ENCODE measurements around the gene INHBB.
"Not testable (repeated sequence)": the region's sequence is repeated elsewhere in the genome, so short reads cannot be mapped to it uniquely, and the experiment has no call there.

Gene INHBB

DNA sequence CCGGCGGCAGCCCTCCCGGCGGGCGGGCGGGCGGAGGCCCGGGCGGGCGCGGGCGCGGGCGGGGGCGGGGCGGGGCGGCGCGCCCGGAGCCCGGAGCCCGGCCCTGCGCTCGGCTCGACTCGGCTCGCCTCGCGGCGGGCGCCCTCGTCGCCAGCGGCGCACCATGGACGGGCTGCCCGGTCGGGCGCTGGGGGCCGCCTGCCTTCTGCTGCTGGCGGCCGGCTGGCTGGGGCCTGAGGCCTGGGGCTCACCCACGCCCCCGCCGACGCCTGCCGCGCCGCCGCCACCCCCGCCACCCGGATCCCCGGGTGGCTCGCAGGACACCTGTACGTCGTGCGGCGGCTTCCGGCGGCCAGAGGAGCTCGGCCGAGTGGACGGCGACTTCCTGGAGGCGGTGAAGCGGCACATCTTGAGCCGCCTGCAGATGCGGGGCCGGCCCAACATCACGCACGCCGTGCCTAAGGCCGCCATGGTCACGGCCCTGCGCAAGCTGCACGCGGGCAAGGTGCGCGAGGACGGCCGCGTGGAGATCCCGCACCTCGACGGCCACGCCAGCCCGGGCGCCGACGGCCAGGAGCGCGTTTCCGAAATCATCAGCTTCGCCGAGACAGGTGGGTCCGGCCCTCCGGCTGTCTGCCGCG, at the start of gene INHBB:
INHBB (plus strand) TSS at position 111 of the 641 bp plus-strand sequence; CDS start at position 164, 53 bp downstream.
- peak; percentile 68 for DNase-seq

DNA sequence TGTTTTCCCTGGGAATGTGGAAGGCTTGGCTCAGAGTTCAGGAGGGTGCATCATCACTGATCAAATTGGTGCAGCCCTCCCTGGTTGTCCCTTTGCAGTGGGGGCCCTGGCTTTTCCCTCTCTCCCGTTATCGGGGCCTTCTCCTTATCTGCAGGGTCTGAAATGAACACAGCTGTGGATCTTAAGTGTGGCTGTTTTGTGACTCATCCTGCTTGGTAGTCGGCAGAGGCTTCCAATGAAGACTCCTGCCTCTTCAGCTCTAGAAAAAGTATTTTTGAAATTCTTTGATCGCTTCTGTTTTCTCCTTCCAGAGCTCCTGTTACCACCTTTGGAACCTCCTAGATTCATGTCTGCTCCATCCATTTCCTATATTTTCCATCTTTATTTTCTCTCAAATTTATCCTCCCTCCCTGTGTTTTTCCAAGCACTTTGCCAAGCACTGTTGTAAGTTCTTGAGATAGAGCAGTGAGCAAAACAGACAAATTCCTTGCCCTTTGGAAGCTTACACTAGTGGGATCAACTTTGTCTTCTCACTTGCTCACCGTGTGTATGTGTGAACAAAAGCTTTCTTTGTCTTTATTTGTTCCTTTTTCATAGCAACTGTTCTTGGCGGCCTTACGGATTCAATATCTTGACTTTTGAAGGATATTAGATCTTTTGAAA, 47.6 kb upstream of the INHBB start:
- DNase-seq, result no peak

DNA sequence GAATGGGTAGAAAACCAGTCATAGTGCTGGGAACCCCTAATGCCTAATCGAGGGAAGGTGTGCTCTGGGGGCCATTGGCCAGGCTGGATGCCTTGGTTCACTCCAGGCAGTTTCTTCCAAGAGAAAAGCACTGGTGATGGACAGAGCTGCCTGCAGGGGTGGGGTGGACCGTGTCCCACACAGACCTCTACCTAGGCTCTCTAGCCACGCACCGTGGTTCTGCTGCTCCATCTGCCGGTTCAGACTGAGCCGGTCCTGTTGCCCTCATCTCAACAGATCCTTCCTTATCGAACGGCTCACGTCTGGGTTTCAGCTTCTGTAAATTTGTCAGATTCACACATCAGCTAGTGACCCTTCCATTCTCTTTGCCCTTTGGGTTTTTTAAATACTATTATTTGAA, 46.9 kb upstream of the INHBB start:
- DNase-seq, result no peak

DNA sequence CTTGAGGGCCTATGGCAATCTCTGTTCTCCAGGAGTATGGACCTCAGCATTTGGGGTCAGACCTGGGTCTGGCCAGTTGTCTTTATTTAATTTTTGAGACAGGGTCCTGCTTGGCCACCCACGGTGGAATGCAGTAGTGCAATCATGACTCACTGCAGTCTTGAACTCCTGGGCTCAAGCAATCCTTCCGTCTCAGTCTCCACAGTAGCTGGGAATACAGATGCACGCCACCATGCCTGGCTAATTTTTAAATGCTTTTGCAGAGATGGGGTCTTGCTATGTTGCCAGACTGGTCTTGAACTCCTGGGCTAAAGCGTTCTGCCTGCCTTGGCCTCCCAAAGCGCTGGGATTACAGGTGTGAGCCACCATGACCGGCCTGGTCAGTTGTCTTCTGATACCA, 46.4 kb upstream of the INHBB start:
- DNase-seq, result no peak

DNA sequence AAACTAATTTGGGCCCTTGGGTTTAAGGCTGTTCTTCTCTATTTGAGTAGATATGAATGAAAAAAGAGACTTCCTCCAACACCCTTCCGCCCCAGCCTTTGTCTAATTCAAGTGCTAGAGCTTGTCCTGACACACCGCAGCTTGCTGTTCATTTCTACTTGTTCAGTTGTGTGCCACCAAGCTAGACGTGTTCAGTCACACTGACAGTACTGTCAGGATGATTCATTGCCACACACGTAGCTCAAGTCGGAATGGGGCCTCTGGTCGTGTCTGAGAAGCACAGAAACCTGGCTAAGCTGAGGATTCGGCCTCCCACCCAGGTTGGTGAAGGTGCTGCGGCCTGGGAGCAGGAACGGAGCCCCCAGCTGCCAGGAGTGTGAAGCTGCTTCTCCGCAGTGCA, 45.6 kb upstream of the INHBB start:
- no peak for DNase-seq

DNA sequence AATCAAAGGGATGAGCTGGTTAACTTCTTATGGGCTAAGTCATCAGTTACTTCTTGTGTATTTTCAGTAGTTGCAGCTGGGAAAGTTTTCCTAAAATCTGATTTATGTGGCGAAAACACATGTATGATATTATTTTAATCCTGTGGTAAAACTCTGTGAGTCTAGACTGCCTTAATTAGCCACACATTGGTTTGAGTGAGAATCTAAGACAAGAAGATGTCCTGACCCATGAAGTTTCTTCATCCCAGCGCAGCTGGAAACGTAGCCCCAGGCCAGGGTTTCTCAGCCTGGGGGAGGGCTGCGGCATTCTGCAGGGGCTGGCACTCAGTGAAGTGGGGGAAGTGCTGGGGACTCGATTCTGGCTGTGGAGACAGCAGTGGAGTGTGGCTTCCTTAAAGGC, 44.7 kb upstream of the INHBB start:
- no peak for DNase-seq

DNA sequence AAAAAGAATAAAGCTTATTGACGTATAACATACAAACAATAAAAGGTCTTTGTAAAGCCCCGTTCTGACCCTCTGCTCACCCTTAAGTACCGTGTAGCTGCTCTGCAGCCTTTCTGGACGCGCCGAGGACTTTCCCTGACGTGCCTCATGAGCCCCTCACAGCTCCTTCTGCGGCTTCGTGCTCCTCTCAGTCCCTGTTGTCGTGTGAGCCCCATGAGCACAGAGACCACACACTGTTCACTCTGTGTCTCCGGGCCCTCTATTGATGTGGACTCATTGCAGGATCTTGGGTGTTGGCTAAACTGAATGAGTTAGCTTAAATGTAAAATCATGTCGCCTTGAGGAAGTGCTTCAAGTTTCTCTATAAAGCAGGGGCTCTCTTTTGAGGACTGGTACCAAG, 43.6 kb upstream of the INHBB start:
- no peak for DNase-seq

DNA sequence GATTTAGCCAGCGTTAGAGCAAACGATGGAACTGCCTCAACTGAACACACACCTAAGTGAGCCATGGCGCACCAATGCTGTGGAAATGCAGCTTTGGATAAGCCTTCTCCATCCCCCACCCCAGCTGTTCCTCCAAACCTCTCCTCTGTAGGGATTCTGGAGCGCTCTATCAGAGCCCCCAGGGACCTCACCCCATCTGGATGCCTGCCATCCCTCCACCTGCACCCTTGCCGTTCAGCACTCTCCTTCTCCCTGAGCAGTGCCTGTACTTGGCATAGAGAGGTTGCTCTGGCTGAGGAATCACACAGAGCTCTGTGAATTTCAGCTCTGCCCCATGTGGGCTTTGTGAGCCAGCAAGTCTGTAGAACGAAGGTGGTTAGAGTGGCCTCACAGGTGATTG, 42.8 kb upstream of the INHBB start:
- DNase-seq, result peak; percentile 34

DNA sequence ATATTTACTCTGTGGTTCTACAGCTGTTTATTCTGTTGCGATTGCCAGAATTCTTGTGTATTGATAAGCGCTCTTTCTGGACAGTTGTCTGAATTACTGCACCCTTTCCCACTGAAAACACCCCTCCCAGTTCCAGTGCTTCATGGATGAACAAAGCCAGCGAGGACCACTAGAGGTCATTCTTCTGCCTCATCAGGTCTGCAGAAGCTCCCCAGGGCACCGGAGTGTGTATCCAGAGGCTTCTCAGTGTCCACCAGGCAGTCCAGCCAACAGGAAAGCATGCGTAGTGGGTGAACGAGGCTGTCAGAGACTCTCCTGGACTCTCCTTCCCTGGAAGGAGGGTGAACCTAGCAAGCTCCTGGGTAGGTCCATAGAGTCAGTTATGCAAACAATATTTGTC, 40.6 kb upstream of the INHBB start:
- peak; percentile 43 for DNase-seq

DNA sequence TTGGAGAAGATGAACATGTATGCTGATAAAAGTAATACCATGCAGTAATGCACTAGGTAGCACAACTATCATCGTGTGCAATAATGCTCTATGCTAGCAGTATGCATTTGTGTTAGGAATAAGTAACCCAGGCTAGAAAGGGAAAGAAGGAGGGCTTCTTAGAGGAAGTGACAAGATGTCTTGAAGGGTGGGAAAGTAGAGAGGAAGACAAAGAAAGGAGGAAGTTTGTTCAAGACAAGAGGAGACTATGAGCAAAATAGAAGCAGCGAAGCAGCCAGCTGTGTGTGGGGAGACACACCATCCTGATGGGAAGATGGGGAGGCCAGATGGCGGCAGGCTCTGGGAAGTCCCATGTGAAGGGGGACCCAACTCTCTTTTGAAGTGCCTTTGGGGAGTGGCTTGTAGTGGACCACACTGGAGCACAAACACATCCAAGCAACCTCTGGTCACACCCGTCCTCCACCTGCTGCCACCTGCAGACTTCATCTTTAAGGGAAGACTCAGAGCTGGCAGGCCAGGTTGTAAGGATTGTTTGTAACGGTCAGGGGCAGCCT, 39.9 kb upstream of the INHBB start:
- no peak for DNase-seq

DNA sequence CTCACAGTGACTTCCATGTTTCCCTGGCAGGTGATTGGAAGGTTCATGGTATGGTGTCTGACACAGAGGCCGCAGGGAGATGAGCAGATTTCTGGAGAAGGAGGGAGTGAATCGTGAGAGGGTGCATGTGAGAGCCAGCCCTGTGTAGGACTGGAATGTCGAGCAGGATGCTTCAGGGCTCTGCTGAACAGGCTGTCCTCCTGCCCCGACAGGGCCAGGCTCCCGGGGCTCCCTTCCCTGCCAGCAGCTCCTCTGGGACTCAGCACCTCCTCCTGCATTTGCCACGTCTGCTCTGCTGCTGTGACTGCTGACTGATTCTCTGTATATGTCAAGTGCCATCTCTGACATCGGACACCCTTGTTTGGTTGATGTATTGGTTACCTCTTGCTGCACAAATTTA, 38.5 kb upstream of the INHBB start:
- DNase-seq, result no peak

DNA sequence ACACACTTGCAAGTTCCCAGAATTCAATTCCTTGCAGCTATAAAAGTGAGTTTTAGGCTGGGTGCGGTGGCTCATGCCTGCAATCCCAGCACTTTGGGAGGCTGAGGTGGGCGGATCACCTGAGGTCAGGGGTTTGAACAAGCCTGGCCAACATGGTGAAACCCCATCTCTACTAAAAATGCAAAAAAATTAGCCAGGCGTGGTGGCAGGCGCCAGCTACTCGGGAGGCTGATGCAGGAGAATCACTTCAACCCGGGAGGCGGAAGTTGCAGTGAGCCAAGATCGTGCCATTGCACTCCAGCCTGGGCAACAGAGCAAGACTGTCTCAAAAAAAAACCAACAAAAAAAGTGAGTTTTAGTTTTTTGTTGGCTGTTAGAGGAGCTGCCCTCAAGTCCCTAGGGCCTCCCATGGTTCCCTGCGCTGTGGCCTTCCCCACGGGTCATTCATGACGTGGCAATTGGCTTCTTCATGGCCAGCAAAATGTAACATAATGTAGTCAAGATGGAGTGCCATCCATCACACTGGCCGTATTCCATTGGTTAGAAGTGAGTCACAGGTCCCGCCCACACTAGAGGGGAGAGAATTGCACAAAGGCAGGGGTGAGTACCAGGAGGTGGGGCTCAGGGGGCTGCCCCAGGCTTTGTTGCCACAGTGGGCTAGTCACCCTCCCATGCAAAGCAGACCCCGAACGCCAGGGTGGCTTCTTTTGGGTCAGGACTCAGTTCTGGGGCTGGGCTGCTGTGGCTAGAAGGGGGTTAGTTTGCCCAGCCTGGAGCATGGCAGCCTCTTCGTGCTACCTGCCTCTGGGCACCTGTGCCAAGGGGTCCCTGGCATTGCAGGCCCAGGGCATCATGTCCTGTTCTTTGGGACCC, 37.7 kb upstream of the INHBB start:
- DNase-seq, result no peak

DNA sequence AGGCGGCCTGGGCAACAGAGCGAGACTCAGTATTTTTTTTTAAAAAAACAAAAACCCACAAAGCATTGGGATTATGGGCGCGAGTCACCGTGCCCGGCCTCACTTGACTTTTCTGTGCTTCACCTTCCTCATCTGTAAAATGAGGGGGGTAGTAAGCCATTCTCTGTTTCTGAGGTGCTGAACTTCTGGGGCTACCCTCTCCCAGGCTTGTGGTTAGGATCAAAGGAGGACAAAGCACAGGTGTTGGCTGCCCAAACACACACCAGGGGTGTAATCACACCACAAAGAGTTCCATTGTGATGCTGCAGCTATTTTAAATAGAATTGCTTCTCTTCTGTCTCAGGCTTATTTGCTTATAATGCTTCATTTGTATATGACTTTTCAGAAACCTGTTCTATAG, 35.8 kb upstream of the INHBB start:
- peak; percentile 67 for DNase-seq

DNA sequence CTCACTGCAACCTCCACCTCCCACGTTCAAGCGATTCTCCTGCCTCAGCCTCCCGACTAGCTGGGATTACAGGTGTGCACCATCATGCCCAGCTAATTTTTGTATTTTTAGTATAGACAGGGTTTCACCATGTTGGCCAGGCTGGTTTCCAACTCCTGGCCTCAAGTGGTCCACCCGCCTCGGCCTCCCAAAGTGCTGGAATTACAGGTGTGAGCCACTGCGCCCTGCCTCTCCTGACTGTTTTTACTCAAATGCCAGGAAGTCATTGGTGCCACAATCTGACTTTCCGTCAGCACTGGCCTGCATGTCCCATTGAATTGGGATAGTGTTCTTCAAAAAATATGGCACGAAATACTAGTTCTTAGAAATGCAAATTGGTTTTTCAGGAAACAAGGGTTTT, 35.1 kb upstream of the INHBB start:
- not testable (repeated sequence) for DNase-seq

DNA sequence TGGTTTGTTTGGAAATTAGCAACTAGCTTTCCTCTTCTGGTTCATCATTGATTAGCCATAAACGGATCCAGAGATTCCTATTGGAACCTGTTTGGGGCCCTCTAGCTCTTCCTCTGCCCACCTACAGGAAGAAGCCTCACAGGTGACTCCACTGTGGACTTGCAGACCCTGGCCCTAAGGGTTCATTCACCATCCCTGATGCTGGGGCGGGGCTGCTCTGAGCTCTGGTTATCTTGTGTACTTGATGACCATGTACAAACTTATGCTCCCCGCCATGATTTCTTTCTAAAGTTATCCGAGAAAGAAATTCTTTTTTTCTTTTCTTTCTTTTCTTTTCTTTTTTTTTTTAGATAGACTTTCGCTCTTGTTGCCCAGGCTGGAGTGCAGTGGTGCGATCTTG, 33.9 kb upstream of the INHBB start:
- DNase-seq, result no peak

DNA sequence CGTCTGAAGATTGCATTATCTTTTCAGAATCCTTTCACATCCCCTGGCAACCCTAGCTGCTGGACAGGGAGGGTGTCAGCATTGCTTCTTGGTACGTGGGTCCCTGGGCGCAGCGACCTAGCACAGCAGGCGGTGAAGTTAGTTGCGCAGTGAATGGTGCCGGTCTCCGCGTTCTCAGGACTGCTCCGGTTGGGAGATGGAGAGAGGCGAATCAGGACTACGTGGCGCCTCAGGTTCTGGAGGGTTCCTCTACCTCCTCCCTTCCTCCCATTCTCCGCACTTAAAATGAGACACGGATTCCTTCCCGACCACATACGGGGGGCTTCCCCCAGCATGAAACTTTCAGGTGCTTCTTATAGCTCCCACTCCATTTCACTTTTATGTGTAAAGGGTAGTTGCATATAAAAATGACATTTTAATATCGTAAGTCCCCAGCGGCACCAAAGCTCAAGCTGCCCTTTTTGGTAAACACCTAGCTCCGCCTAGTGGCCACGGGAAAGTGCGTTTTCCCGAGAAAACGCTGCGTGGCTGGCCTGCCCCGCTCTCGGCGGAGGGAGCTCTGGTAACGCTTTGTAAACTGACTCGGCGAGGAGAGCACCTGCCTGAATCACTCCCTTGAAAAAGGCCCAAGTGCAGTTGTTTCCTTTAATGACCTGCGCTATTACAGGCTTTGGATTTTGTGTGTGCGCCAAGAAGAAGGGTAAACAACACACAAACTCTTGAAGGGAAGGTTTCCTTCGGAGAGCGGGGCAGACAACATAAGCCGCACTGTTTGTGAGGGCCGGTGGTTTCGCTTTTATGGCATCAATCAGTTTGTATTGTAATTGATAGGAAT, 32.9 kb upstream of the INHBB start:
- DNase-seq, result peak; percentile 84

DNA sequence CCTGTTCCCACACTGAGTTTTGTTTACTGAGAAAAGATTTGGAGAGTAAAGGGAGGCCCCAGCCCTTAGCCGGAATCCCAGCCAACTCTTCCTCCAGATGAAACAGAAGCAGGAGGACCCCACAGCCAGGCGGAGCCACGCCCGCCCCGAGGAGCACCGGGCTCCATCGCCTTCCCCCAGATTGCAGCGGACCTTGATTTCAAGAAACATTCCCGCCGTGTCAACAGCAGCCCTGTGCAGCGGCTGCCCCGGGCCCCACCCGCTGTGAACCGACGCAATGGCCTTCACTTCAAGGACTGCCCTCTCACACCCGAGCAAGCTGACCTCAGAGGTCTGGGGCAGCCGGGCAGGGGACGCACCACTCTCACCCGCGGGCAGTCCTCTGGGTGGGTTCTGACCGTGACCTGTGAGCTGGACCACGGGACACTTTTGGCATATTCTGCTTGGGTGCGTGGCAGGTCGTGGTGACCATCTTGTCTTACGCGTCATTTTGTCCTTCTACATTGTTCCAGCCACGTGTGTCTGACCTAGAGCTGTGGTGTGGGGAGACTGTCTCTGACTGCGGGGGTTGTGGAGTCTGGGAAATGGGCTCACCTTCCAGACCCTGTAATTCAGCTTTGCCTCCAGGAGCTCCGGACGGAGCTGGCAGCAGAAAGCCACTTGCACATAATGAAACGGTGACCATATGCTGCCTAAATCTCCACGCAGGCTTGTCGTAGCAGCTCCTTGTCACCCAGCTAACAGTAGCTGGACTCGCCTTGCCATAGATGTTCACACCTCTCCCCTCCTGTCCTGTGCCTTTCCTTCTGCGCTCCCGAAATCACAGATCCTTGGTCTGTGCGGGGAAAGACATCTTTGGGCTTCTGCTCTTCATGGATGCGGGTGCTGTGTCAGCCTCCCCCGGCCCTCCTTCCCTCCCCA, 32.0 kb upstream of the INHBB start:
- peak; percentile 5 for DNase-seq

DNA sequence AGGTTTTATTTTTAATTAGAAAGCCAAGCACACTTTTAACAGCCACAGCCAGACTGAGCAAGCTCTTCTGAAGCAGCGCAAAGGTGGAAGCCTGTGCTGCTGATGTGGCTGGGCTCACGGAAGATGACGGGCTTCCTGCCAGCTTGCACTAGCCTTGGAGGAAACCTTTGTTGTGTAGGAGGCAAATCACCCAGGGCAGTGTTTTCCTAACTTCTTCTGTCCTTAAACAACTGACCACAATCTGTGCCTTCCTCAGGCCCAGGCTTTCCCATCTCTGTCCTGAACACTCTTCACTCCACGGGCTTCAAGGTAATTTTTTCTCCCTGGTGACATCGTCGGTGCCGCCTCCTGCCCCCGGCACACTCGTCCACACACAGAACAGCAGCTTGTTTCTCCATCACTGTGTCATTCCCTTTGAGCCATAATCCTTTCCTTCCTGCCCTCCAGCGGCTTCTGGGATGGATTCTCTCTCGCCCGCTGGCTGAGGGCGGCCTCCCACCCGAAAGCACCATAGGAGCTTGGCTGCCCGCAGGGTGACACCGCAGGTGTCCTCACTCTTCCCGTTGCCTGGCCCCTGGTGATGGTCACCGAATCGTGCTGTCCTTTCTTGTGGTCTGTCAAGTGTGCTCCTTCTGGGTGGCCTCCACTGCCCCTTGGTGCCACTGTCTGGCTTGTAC, 31.1 kb upstream of the INHBB start:
- no peak for DNase-seq

DNA sequence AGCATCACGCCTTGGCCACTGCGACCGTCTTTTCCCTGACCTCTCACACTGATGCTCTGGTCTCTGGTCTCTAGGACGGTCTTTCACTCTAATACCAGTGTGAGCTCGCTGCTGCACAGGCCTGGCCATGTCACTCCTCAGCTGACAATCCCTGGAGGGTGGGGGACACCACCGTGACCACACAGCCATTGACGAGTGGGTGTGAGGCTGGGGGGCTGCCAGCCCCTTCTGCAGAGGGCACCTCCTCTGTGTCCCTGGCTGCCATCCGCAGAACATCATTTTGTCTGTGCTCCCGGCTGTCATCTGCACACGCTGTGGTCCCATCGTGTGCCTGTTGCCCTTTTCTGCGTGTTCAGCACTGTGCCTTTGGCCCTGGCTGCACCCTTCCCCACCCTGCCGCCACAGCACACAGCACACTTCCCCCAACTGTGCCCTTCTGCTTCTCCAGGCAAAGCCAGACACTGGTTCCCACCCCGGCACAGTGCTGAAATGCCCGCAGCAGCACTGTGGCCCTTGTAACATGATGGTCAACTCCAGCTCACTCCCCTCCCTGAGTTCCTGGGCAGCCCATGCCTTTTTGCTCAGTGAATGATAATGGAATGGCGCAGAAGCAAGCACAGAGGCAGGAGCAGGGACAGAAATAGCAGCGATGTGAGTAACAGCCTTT, 30.4 kb upstream of the INHBB start:
- DNase-seq, result no peak

DNA sequence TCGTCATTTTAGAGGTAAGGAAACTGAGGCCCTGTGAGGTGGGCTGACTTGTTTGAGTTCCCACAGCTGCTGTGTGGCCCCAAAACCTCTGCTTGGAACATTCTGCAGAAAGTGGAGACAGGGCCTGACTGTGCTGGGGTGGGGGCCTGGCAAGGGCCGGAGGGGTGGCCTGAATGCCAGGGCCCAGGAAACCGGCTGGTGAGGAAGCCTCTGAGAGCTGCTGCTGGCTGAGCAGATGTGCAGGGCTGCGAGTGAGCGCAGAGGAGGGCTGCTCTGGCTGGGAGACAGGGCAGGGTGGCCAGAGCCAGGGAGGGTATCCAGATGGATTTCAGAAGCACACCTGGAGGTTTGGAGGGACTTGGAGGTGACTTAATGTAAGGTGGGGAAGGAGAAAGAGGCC, 29.9 kb upstream of the INHBB start:
- no peak for DNase-seq

Data from NCI-H69 (cell line).